GM21619 (cell line): ENCODE data around the gene OR13H1.
"Not testable (repeated sequence)": the region's sequence is repeated elsewhere in the genome, so short reads cannot be mapped to it uniquely, and the experiment has no call there.

Source experiments
- ATAC-seq: cut with Tn5 transposase; IDR thresholded peaks from one replicate; pipeline ENCODE4 v1.9.1; 2021; ENCODE audit not compliant: unreplicated experiment

OR13H1 gene, protein sequence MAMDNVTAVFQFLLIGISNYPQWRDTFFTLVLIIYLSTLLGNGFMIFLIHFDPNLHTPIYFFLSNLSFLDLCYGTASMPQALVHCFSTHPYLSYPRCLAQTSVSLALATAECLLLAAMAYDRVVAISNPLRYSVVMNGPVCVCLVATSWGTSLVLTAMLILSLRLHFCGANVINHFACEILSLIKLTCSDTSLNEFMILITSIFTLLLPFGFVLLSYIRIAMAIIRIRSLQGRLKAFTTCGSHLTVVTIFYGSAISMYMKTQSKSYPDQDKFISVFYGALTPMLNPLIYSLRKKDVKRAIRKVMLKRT

DNA sequence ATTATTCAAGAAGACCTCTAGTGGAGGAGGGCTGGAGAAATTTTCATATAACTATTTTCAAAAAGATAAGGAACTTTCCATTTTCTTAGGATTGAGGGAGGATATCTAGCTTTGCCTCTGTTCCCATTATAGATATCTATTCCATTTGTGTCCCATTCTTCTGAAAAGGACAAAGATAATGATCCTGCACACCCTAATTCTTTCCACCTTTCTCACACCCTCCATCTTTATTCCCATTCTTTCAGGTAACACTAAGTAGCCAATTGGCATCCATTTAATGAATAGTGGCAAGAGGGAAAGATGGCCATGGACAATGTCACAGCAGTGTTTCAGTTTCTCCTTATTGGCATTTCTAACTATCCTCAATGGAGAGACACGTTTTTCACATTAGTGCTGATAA is at the start of gene OR13H1:
OR13H1 (plus strand) TSS at position 301 of the 400 bp plus-strand sequence; CDS start at position 301, 0 bp downstream.
- ATAC-seq = no peak

DNA sequence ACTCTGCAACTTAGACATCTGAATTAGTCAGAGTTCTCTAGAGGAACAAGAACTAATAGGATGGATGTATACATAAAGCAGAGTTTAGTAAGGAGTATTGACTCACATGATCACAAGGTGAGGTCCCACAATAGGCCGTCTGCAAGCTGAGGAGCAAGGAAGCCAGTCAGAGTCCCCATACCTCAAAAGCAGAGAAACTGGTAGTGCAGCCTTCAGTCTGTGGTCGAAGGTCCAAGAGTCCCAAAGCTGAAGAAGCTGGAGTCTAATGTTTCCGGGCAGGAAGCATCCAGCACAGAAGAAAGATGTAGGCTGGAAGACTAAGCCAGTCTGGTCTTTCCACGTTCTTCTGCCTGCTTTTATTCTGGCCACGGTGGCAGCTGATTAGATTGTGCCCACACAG is 42.3 kb upstream of the OR13H1 start:
- ATAC-seq = not testable (repeated sequence)

DNA sequence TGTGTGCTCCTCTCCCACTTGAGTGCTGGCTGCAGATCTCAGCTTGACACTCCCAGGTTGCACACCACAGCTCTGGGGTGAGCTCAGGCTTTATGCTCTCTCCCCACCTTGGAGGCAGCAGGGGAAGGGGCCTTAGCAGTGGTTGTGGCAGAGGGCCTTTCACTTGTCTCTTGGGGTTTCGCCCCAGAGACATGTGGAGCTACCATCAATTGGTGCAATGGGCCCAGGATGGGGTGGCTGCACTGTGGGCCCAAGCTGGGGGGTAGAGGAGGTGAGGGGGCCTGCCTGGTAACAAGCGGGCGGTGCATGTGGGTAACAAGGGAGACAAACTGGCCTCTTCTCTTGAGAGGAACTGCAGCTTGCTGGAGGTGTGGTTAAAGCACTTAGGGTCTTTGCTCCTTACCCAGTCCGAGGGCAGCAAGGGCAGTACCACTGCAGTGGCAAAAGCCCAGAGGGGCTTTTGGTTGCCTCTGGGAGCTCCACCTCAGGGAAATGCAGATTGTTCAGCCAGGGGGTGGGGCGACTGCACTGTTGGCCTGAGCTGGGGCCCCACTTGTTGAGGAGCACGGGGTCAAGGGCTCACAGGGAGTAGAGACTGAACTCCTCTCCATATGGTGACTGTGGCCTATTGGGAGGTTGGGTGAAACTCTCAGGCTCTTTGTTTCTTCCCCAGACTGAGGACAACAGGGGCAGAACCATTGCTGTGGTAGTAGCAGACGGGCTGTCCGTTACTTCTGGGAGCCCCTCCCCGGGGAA is 30.5 kb upstream of the OR13H1 start:
- no peak for ATAC-seq

DNA sequence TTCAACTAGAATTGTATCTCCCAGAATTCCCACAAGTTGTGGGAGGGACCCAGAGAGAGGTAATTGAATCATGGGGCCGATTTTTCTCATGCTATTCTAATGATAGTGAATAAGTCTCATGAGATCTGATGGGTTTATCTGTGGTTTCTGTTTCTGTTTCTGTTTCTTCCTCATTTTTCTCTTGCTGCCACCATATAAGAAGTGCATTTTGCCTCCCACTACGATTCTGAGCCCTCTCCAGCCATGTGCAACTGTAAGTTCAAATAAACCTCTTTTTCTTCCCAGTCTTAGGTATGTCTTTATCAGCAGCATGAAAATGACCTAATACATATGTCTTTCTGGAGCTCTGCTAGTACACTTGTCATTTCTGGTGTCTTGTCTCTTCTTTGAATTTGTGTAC is 22.1 kb upstream of the OR13H1 start:
- ATAC-seq = no peak

DNA sequence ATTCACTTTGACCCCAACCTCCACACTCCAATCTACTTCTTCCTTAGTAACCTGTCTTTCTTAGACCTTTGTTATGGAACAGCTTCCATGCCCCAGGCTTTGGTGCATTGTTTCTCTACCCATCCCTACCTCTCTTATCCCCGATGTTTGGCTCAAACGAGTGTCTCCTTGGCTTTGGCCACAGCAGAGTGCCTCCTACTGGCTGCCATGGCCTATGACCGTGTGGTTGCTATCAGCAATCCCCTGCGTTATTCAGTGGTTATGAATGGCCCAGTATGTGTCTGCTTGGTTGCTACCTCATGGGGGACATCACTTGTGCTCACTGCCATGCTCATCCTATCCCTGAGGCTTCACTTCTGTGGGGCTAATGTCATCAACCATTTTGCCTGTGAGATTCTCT is 344 bp downstream of the OR13H1 start:
- no peak for ATAC-seq

DNA sequence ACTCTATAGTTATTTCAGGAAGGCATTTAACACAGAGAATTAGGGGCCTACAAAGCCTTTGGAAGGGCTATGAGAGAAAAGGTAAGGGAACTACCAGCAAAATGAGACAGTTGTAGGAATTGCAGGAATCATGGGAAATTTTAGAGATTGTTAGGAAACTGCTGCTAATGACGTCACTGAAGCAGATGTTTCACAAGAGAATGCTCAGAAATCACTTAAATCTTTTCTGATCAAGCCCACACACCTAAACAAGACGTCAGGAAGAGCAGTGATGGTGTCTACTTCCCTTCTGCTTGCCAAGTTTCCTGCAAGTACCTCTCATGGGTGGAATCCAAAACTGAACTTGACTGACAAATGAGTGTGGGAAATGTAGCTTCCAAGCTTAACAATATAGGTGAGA is 5.1 kb downstream of the OR13H1 start:
- ATAC-seq = no peak

DNA sequence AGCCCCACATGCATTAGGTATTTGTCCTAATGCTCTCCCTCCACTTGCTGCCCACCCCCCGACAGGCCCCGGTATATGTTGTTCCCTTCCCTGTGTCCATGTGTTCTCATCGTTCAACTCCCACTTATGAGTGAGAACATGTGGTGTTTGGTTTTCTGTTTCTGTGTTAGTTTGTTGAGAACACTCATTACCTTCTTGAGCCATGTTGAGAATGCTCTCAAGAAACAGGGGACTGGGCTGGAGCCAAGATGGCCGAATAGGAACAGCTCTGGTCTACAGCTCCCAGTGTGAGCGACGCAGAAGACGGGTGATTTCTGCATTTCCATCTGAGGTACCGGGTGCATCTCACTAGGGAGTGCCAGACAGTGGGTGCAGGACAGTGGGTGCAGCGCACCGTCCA is 8.6 kb downstream of the OR13H1 start:
- not testable (repeated sequence) for ATAC-seq

DNA sequence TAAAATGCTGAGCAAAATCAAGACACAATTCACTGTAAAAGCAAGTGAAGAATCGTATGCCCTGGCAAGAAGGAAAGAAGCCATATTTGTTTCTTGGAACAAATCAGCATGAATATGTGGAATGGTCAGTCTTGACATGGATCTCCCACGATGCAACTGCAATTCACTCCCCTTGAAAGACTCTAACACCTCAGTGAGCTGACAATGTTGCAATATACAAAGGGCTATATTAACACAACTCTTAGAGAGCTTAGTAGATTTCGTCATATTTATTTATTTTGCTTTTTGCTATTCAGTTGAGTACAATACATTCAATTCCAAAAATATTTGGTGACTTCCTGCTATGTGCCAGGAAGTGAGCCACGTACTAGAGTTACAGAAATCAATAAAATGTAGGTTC is 14.7 kb downstream of the OR13H1 start:
- ATAC-seq = no peak

DNA sequence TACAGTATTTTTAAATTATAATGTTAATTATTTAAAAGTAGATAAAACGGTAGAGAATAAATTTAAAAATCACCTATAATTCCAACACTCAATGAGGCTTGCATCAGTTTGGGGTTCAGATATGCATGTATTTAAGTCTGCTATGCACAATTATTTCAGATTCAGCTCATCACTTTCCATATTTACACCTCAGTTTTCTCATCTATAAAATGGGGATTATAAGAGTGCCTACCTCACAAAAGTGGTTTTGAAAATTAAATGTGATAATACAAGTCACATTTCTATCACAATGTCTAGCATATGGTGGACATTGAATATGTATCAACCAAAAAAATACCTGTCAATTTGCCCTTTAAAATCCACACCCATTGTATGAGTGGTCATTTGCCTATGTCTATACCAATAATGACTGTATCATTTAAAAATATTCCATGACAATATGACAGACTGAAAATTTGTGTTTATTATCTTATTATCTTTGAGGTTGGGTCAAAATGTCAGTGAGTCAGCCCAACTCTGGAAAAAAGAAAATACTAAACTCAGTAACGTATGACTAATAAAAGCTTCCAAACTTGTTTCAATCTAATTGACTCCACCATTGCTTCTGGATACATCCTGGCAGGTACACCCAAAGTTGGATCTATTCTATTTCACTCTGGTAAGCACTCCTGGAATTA is 20.8 kb downstream of the OR13H1 start:
- no peak for ATAC-seq

DNA sequence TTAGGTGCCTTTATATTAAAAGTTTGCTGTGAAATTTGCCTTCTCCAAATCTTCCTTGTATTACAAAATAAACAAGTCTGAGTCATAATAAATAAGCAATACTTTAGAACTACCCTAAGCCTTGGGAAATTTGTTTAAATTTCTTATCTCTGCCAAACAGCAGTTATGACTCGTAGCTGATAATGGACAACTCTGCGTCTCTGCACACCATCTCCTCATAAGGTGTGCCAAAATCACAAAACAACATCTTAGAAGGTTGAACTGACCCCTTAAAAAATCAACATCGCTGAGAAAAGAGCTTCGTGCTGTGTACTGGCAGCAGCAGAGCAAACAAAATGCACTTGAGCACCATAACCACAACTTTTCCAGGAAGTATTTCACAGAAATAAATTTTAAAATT is 22.0 kb downstream of the OR13H1 start:
- no peak for ATAC-seq

DNA sequence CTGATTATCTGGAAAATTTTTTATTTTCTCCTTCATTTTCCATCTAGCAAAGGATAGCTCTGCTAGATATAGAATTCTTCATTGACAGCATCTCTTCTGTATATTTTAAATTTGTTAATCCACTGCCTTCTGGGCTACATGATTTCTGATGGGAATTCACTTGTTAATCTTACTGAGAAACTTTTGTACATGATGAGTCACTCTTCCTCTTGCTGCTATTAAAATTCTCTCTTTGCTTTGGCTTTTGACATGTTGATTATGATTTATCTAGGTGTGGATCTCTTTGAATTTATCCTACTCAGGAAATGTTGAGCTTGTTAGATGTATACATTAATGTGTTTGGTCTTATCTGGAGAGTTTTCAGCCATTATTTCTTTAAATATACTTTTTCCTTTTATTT is 27.5 kb downstream of the OR13H1 start:
- no peak for ATAC-seq

DNA sequence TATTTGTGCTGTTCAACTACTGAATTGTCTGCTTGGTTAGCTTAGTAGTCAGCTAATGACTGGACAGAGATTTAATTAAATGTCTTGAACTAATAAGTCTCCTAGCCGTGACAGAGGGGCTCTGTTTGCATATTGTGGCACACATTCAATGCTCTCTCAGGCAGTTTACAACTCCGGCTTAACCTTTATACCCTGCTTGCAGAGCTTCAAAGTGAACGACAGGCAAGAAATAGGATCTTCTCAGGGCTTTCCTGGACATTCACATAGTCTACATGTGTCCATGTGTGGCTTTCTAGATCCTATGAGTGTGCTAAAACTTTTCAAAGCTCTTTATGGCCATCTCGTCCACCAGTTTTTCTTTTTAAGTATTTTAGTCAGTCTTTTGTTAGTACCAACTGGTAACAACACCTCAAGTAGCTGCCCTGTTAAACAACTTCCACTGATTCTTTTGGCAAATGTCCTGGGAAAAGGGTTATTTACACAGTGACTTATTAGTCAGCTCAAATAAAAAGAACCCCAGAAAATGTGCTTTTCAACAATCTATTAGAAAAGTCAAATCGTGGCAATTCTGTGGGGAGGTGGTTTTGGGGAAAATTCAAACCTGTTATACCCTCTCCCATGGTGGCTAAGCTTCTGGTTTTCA is 28.6 kb downstream of the OR13H1 start:
- no peak for ATAC-seq

DNA sequence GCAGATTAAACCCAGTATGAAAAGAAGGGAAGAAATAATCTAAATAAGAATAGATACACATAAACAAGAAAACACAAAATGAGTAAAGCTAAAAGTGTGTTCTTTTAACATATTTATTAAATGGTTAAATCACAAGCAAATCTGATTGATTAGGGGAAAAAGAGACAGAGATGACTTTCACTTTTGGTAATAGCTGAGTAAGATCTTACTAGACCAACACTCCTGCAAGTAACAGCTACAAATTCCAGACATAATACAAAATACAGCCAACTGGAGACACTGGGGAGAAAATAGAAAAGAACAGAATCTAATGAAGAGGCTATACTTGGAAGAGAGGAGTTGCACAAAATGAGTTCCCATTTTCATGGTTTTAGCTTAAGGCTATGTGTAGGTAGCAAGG is 33.5 kb downstream of the OR13H1 start:
- no peak for ATAC-seq

DNA sequence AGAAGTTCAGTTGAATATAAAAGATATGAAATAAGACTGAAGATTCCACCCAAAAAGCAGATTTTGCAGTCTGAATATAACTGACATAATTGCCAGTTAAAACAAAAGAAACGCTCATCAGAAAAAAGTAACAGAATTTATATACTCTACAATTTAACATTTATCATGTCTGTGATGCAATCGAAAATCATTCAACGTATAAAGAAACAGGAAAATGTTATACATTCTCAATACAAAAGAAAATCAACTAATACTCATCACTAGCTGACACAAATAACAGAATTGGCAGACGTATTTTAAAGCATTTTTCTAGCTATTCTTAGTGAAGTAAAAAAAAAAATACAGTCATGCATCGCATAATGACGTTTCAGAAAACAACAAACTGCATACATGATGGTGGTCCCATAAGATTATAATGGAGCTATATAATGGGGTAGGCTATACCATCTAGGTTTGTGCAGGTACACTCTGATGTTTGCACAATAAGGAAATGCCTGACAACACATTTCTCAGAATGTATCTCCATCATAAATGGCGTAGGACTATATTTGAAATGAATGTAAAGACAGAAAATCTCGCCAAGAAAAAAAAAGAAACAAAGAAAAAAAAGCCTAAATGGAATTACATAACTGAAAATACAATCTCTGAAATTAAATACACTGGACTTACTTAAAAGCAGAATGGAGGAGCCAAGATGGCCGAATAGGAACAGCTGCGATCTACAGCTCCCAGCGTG is 34.3 kb downstream of the OR13H1 start:
- ATAC-seq = no peak

DNA sequence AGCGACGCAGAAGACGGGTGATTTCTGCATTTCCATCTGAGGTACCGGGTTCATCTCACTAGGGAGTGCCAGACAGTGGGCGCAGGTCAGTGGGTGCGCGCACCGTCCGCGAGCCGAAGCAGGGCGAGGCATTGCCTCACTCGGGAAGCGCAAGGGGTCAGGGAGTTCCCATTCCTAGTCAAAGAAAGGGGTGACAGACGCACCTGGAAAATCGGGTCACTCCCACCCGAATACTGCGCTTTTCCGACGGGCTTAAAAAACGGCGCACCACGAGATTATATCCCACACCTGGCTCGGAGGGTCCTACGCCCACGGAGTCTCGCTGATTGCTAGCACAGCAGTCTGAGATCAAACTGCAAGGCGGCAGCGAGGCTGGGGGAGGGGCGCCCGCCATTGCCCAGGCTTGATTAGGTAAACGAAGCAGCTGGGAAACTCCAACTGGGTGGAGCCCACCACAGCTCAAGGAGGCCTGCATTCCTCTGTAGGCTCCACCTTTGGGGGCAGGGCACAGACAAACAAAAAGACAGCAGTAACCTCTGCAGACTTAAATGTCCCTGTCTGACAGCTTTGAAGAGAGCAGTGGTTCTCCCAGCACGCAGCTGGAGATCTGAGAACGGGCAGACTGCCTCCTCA is 35.0 kb downstream of the OR13H1 start:
- not testable (repeated sequence) for ATAC-seq

DNA sequence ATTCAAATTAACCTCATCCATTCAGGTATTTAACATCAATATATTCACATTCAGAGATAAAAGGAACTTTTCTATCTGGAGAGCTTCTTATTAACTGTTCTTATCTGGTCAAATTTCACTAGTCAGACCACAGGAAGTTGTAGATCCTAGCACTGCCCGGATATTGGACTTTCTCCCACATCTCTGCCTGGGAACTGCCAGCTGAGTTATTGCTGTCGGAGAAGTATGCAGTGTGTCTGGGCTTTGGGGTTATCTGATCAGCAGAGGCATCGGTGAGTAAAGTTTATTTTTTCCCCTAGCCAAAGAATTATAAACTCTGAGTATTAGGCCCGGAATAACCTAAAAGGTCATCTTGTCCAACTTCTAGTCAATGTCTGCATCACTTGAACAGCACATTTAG is 45.1 kb downstream of the OR13H1 start:
- ATAC-seq = no peak
